Measurements from ENCODE around the gene UNCX.

- TF ChIP-seq, protein P1, sequence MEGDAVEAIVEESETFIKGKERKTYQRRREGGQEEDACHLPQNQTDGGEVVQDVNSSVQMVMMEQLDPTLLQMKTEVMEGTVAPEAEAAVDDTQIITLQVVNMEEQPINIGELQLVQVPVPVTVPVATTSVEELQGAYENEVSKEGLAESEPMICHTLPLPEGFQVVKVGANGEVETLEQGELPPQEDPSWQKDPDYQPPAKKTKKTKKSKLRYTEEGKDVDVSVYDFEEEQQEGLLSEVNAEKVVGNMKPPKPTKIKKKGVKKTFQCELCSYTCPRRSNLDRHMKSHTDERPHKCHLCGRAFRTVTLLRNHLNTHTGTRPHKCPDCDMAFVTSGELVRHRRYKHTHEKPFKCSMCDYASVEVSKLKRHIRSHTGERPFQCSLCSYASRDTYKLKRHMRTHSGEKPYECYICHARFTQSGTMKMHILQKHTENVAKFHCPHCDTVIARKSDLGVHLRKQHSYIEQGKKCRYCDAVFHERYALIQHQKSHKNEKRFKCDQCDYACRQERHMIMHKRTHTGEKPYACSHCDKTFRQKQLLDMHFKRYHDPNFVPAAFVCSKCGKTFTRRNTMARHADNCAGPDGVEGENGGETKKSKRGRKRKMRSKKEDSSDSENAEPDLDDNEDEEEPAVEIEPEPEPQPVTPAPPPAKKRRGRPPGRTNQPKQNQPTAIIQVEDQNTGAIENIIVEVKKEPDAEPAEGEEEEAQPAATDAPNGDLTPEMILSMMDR (IDR thresholded peaks at IDR 0.05): no peak
- TF ChIP-seq POLR2A (IDR thresholded peaks at IDR 0.05): no peak
These were observed 9.1 kb downstream of the UNCX start for GRCh38 chr7:1241603-1242255.

All from breast epithelium (tissue), 3 donors.